Calu3 (cell line): ENCODE measurements around the gene ELOA2. TPM values are rescaled to one million over a fixed set of nuclear protein-coding genes. Genes with fewer than 3 reads are reported as not detected.
A peak's percentile ranks its signal among the peaks of the same experiment; 100 is the strongest.

Experiments
- BruUV-seq: library from RNA; stranded (reverse); fragments of 400-500 nt; replicated peaks from 2 replicates; lab custom pipeline; 2021; lab: Mats Ljungman, UMichigan
- CTCF ChIA-PET: fragments of 300-600 bp; sonication (Branson Sonifier 250); formaldehyde crosslinking; loops from one replicate; lab custom pipeline; 2022; ENCODE audit warnings: antibody characterized with exemption; lab: Charles Lee
- DNase-seq: peaks from one replicate; pipeline ENCODE4 v3.0.0; 2022
- H3K27ac Mint-ChIP-seq: one replicate; pipeline ENCODE4 v1.8.0; 2022; ENCODE audit warnings: mixed read lengths; ENCODE audit not compliant: unreplicated experiment
- H3K27me3 Mint-ChIP-seq: one replicate; pipeline ENCODE4 v1.8.0; 2022; ENCODE audit warnings: mixed read lengths; ENCODE audit not compliant: unreplicated experiment
- H3K36me3 Mint-ChIP-seq: one replicate; pipeline ENCODE4 v1.8.0; 2022; ENCODE audit warnings: mild to moderate bottlenecking, moderate library complexity, mixed read lengths; ENCODE audit not compliant: insufficient read depth, unreplicated experiment
- H3K4me1 Mint-ChIP-seq: one replicate; pipeline ENCODE4 v1.8.0; 2022; ENCODE audit warnings: mild to moderate bottlenecking, low read depth, mixed read lengths; ENCODE audit not compliant: unreplicated experiment
- H3K4me3 Mint-ChIP-seq: one replicate; pipeline ENCODE4 v1.8.0; 2022; ENCODE audit warnings: mild to moderate bottlenecking, low read depth, moderate library complexity, mixed read lengths; ENCODE audit not compliant: unreplicated experiment
- H3K9me3 Mint-ChIP-seq: one replicate; pipeline ENCODE4 v1.8.0; 2022; ENCODE audit warnings: low read depth, mixed read lengths; ENCODE audit not compliant: unreplicated experiment
- CTCF ChIP-seq: fragments of 200-600 bp; IDR thresholded peaks from one replicate; pipeline ENCODE4 v1.8.0; 2022; ENCODE audit warnings: antibody characterized with exemption; ENCODE audit not compliant: unreplicated experiment
- intact Hi-C: fragments of 100-400 bp; cut with micrococcal nuclease; formaldehyde crosslinking; loops from one replicate; pipeline ENCODE4 v1.10.0; 2022; ENCODE audit not compliant: unreplicated experiment
- total RNA-seq: library from RNA; stranded (reverse); gene quantifications from 2 replicates; pipeline ENCODE4 v1.2.3, GENCODE V29; 2022

The ELOA2 gene
- total RNA-seq, 1 experiment from 2014 or later: not detected

GRCh38 chr18:47054369-47054768 lies 18.9 kb upstream of the ELOA2 start:
- Mint-ChIP-seq H3K36me3 (no peaks in the 10 kb centered on the region), H3K9me3 (no peaks in the 10 kb centered on the region), H3K27me3 (peaks cover 24% of the 10 kb centered on the region), H3K4me3 (no peak overlapping the region), H3K4me1 (peaks cover 8% of the 10 kb centered on the region), H3K27ac (no peak overlapping the region)
- CTCF ChIA-PET: no interaction called here
- BruUV-seq: no TSS peak
- intact Hi-C loops: no loop called here
- TF ChIP-seq CTCF: no peak
- no peak for DNase-seq

GRCh38 chr18:47050468-47050867 lies 15.0 kb upstream of the ELOA2 start:
- no peak overlapping the region for H3K4me3 Mint-ChIP-seq
- DNase-seq: peak; percentile 32
- H3K27ac Mint-ChIP-seq: no peak overlapping the region
- no peaks in the 10 kb centered on the region for H3K36me3 Mint-ChIP-seq
- BruUV-seq: no TSS peak
- CTCF ChIA-PET: interaction anchor here (0.6 to 1.2 kb wide), 2 partner anchors 12 to 154 kb away, joined by 3 read pairs; no protein-coding TSS in a partner anchor
- peaks cover 37% of the 10 kb centered on the region for H3K27me3 Mint-ChIP-seq
- no peaks in the 10 kb centered on the region for H3K9me3 Mint-ChIP-seq
- peak; percentile 62 for TF ChIP-seq CTCF
- intact Hi-C loops: loop anchor here (1.0 to 2.0 kb wide), 3 partner anchors 154 to 706 kb away; no protein-coding TSS in a partner anchor
- H3K4me1 Mint-ChIP-seq: peaks cover 8% of the 10 kb centered on the region

- intact Hi-C loops: no loop called here
- DNase-seq: no peak
- no peak for TF ChIP-seq CTCF
- no TSS peak for BruUV-seq
- no peak overlapping the region for H3K4me3 Mint-ChIP-seq
- CTCF ChIA-PET: no interaction called here
- H3K27ac Mint-ChIP-seq: no peak overlapping the region
- peaks cover 10% of the 10 kb centered on the region for H3K27me3 Mint-ChIP-seq
- H3K9me3 Mint-ChIP-seq: no peaks in the 10 kb centered on the region
- no peaks in the 10 kb centered on the region for H3K4me1 Mint-ChIP-seq
- H3K36me3 Mint-ChIP-seq: no peaks in the 10 kb centered on the region
Observed at GRCh38 chr18:47040982-47041381, 5.6 kb upstream of the ELOA2 start.

GRCh38 chr18:47036927-47037578 lies 1.6 kb upstream of the ELOA2 start:
- CTCF ChIA-PET: interaction anchor here (0.6 kb wide), 1 partner anchor 152 kb away, joined by 3 read pairs; no protein-coding TSS in a partner anchor
- intact Hi-C loops: no loop called here
- BruUV-seq: no TSS peak
- H3K4me3 Mint-ChIP-seq: no peak overlapping the region
- H3K36me3 Mint-ChIP-seq: no peaks in the 10 kb centered on the region
- peaks cover 10% of the 10 kb centered on the region for H3K27me3 Mint-ChIP-seq
- DNase-seq: no peak
- H3K4me1 Mint-ChIP-seq: no peaks in the 10 kb centered on the region
- H3K27ac Mint-ChIP-seq: no peak overlapping the region
- H3K9me3 Mint-ChIP-seq: peaks cover 8% of the 10 kb centered on the region
- no peak for TF ChIP-seq CTCF
